GM12891 (cell line): ENCODE measurements around the gene IGFN1.

Source experiments
- POLR2A ChIP-seq: IDR thresholded peaks from 2 replicates; pipeline ENCODE4 v1.6.1; 2011; ENCODE audit warnings: low read depth, low read length, control low read depth
- TAF1 ChIP-seq: IDR thresholded peaks from 2 replicates; pipeline ENCODE4 v1.6.1; 2011; ENCODE audit warnings: low read depth, low read length, control low read depth

GRCh38 chr1:201163707-201164106 is 26.9 kb upstream of the IGFN1 start:
- TF ChIP-seq TAF1: no peak
- TF ChIP-seq POLR2A: no peak
